ENCODE results near the gene ARHGEF19.
A peak's percentile ranks its signal among the peaks of the same experiment; 100 is the strongest.
"Not testable (repeated sequence)": the region's sequence is repeated elsewhere in the genome, so short reads cannot be mapped to it uniquely, and the experiment has no call there.

ARHGEF19 gene

DNA sequence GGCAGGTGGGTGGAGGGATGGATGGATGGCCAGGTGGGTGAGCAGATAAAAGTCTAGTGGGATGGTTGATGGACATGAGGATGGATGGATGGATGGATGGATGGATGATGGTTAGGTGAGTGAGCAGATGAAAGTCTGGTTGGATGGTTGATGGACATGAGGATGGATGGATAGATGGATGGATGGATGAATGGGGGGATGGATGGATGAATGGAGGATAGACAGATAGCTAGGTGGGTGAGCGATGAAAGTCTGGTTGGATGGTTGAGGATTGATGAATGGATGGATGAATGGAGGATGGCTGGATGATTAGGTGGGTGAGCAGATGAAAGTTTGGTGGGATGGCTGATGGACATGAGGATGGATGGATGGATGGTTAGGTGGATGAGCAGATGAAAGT lies 9.0 kb upstream of the ARHGEF19 start:
- no peak for DNase-seq (ENCODE audit: low read depth)

DNA sequence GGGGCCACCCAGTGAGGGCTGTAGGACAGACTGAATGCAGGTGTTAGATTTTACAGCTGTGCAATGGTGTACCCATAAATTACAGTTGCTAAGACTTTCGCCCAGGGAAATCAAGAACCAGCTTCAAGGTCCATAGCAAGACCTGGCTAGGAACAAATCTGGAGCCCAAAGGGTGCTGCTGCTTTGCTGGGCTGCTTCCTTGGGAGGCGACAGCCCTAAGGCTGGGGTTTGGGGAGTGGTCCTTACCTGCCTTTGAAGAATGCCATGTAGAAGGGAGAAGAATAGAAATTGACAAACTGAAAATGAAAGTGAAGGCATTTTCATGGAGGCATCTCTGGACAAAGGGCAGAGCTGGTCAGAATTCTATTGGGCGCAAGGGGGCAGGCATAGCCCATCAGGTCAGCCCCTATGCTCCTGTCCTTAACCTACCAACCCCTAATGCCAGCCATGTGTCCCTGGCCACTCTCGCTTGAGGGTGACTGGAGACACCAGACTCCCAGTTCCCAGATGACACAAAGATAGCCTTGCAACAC lies 7.6 kb upstream of the ARHGEF19 start:
- no peak for DNase-seq (ENCODE audit: low read depth)

DNA sequence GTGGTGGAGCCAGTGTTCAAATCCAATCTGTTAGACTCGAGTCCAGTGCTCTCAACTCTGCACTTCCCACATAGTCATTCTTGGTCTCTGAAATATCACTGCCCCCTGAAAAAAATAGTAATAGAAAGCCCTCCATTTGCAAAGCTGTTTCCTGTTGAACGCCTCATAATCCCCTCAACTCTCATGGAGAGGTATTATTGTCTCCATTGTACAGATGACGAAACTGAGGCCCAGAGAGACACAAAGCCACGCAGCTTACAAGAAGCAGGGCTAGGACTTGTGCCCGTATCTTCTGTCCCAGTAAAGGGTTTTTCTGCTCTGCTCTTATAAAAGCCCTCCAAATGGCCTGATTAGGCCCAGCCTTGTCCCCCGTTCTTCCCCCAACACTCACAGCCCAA lies 6.2 kb upstream of the ARHGEF19 start:
- DNase-seq (ENCODE audit: low read depth): no peak

DNA sequence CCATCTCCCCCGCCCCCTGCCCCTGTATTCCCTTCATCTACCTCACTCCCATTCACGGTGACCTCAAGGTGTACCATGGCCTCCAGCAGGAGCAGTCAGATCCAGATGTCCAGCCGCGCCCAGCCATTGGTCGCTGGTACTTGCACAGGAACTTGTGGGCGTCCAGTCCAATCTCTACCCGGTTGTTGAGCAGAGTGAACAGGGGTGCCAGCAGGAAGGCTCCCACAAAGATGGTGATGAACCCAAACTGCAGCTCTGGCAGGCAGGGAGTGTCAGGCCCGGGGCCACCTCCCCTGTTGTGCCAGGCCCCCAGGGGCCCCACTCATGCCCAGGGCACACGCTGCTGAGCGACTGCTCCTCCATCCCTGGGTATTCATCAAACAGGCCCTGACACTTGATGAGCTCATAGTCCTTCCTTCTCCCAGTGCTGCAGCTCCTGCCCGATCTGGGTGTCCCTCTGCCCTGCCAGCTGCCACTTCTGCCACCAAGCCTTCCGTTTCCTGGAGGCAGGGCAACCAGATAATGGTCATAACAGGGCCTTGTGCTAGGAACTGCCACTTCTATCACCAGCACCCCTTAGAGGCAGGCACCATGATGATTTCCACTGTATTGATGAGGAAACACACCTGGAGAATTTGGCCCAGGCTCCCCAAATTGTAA lies 5.7 kb upstream of the ARHGEF19 start:
- DNase-seq (ENCODE audit: low read depth): no peak

DNA sequence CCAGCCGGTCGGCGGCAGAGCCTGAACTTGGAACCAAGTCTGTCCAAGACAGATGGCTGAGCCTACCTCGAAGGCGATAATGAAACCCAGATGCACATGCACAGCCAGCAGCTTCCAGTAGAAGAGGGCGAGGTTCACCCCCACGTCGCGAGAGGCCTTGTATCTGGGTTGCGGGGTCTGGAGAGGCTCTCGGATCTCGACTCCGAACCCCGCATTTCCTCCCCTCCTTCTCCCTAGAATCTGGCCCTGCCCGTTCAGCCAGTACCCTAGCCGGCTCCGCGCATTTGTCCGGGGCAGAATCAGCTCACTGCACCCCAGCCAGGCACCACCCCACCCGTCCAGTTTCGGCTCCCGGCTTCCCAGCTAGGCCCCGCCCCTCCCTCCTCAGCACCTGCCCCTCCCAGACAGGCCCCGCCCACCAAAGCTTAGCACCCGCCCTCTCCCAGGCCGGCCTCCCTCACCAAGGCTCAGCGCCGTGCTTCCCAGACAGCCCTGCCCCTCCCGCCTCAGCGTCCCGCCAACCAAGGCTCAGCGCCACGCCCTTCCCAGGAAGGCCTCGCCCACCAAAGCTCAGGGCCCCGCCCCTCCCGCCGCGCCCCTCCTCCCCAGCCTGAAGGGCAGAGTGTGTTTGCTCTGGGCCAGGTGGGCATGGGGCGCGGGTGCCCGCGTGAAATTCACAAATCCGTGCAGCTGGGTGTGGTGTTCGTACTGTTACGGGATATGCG lies 4.8 kb upstream of the ARHGEF19 start:
- peak; percentile 88 for DNase-seq (ENCODE audit: low read depth)

DNA sequence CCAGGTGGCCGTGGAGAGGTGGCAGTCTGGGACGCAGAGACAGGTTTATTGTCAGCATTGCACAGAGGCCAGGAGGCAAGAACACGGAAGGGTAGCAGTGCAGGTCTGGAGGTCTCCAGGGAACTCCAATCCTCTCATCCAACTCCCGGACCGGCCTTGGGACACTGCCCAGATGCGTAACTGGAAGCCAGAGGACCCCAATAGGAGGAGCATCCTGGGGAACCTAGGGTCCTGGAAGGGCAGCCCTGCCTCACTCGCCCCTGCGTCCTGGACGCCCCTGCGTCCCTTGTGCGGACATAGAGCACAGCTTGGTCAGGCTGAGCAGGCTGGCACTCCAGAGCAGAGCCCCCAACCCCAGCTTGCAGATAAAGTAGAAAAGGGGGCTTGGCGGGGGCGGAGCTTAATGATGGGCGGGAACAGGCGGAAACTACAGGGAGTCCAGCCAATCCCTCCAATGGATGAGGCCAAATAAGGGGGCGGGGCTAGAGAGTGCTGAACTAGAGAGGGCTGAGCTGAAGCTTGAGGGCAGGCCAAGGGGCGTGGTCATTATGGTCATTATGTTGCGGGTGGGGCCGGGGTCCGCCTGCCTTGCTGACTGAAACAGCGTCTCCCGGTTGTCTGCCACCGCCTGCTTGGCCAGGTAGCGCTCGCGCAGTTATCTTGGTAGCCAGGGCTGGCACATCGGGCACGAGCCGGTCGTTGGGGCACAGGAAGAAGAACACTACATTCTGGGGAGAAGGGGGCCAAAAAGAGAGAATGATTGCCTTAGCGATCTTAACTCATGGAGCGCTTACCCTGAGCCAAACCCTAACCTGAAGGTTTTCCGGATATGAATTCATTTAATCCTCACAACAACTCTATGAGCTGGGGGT lies 3.7 kb upstream of the ARHGEF19 start:
- DNase-seq (ENCODE audit: low read depth): no peak

DNA sequence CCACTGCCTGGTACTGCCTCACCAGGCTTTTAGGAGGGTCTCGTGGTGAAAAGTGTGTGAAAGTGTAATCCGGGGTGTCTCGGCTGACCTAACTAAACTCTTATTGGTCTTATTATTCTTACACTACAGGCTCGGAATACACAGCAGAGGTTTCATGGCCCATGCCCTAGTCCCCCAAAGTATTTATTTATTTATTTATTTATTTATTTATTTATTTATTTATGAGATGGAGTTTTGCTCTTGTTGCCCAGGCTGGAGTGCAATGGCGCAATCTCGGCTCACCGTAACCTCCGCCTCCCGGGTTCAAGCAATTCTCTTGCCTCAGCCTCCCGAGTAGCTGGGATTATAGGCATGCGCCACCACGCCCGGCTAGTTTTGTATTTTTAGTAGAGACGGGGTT lies 2.8 kb upstream of the ARHGEF19 start:
- not testable (repeated sequence) for DNase-seq (ENCODE audit: low read depth)

DNA sequence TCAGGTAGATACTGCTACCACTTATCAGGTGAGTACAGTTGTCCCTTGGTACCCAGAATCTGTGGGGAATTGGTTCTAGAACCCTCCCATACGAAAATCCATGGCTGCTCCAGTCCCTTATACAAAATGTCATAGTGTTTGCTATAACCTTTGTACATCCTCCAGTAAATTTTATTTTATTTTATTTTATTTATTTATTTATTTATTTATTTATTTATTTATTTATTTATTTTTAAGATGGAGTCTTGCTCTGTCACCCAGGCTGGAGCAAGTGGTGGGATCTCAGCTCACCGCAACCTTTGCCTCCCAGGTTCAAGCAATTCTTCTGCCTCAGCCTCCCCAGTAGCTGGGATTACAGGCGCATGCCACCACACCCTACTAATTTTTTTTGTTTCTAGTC lies 1.1 kb upstream of the ARHGEF19 start:
- not testable (repeated sequence) for DNase-seq (ENCODE audit: low read depth)

DNA sequence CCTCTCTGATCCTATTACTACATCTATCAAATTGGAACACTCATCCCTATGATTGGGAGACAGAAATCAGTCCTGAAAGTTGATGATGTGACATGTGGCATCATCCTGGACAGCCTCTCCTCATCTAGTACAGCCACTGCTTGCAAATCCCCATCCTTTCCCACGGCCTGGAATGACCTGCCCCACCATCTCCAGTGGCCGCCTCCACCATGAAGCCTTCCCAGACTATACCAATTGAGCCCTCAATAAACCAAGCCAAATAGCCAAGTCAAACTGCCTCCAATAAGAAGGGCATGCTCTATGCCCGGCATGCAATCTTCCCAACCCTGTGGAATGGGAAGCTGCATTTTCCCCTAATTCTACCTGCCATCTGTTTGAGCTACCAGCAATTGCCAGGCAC lies 561 bp upstream of the ARHGEF19 start:
- DNase-seq (ENCODE audit: low read depth): no peak

DNA sequence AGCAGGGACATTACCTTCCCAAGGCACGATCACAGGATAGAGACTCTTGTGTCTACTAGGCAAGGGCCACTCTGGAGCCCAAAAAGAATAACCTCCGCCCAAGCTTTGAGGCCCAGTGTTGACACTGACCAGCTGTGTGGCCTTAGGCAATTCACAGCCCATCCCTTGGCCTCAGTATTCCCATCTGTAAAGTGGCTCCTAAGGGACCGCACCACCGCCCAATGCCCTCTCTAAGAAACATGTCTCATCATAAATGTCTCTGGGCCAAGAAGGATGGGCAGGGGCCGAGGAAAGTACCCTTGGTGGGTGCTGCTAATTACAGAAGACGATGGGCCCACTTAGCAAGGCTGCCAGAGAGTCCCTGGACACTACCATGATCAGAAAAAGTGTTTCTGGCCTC lies 628 bp downstream of the ARHGEF19 start:
- no peak for DNase-seq (ENCODE audit: low read depth)

DNA sequence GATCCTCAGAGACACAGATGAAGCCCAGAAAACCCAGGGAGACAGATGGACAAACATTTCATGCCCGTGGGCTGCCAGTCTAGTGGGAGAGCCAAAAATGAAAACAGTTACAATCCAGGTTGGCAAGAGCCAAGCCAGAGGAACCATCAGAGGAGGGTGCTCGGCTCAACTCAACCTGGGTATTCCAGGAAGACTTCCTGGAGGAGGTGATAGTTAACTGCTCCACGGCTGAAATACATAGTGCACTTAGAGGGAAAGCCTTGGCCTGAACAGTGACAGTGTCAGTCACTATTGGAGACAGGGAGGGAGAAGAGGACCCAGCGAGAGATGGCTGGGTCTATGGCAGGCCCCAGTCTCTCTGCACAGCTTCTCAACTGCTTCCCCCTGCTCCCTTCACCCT lies 1.9 kb downstream of the ARHGEF19 start:
- DNase-seq (ENCODE audit: low read depth): no peak

DNA sequence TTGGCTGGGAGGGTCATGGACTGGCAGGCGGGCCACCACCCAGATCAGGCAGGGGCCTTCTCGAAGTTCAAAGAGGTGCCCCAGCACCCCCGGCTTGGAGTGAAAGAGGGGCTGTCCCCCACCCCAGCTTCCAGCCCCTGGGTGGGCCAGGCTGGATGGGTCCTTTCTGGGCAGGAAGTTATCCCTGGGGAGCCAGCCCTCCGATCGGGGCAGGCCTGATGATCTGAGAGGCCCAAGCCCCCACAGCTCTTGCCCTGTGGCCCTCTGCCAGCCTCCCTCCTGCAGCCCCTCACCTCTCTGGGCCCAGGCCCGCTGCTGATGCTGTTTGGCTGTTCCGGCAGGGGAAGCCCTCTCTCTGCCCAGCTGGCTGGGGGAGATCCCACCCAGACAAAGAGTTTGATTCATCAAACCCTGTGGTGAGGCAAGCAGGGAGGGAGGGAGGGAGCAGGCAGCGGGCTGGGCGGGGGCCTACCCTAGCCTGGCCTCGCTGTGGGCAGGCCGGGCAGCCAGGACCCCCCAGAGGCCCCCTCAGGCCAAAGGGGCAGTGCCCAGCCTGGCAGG lies 2.5 kb downstream of the ARHGEF19 start:
- no peak for DNase-seq (ENCODE audit: low read depth)

DNA sequence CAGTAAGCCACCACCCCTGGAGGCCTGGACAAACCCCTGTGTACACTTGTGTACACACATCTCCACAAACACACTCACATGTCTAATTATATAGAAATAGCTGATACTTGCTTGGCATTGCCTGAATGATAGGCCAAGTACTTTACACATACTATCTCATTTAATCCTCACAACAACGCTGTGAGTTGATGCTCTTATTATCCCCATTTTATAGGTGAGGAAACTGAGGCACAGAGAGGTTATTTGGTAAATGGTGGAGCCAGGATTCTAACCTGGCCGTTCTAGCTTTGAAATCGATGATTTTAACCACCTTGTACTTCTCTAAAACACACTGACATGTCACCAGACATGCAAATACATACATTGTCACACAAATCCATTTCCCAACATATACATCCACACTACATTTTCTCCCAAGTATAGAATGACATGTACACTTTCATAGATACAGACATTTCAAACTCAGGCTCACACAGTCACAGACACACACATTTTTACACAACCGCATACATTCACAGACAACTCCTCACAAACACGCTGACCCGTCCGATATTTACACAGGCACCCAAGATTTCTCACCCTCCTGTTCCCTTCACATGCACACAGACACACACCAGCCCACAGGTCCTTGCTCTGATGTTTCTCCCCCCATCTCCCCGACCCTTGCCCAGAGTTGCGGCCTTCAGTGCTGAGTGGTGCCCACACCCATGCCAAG lies 3.2 kb downstream of the ARHGEF19 start:
- no peak for DNase-seq (ENCODE audit: low read depth)

DNA sequence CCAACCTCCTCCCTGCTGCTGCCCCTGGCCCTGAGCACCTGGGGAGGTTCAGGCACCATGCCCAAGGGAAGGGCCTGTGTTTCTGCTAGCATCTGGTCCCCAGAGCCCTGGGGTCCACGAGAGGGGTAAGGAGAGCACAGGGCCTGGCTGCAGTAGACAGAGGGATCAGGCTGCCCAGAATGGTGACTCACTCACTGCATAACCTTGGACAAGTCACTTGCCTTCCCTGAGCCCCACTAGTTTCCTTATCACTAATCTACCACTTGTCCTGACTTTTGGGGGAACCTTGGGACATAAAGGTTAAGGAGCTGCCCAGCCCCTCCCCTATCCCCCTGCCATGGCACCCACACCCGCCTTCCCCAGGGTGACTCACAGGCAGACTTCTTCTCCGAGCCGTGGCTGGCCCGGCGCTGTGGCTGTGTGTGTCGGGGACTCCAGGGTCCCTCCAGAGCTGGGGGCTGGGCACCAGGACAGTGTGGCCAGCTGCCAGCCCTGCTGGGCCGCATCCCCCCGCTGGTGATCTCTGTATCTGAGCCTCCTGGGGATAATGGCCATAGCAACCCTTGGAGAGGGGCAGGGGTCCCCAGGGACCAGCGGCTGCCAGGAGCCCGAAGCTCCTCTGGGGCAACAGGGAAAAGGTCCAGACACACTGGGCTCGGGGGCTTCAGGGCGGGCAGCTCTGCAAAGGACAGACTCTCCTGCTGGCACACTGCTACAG lies 4.0 kb downstream of the ARHGEF19 start:
- no peak for DNase-seq (ENCODE audit: low read depth)

DNA sequence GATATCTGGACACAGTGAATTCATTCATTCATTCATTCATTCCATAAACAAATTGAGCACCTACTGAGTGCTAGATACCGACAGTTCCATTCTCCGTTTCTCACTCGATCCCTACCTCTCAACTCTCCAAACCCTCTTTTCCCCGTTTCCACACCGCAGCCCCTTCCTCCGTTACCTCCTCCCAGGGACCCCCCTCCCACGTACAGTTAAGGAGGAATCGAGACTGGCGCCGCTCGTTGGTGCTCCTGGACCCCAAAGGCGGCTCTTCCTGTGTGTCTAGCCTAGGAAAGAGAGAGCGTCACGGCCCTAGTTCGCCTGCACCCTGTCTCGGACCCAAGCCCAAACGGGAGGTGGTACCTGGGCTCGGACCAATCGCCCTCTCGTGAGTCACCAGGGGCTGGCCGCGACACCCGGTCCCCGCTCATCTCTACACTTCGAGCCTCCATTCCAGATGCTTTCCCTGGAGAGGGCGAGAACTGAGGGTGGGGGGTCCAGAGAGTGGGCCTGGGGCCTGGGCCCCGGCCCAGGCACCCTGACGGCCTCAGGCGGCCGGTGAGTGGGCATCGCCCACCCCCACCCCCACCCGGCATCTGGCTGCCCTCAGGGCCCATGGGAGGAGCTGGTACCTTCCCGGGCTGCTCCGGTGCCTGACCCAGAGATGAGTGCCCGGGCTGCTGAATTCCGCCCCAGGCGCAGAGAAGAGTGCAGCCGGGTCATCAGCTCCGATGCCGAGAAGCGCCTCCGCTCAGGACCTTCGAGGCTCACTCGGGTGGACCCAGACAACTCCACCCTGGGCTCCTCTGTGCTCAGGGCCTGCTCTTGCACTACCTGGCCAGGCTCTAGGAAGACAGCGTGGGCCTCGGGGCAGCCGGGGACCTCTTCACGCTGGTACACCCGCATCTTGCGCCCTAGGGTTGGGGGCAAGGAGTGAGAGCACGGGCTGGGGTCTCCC lies 4.9 kb downstream of the ARHGEF19 start:
- DNase-seq (ENCODE audit: low read depth): no peak

DNA sequence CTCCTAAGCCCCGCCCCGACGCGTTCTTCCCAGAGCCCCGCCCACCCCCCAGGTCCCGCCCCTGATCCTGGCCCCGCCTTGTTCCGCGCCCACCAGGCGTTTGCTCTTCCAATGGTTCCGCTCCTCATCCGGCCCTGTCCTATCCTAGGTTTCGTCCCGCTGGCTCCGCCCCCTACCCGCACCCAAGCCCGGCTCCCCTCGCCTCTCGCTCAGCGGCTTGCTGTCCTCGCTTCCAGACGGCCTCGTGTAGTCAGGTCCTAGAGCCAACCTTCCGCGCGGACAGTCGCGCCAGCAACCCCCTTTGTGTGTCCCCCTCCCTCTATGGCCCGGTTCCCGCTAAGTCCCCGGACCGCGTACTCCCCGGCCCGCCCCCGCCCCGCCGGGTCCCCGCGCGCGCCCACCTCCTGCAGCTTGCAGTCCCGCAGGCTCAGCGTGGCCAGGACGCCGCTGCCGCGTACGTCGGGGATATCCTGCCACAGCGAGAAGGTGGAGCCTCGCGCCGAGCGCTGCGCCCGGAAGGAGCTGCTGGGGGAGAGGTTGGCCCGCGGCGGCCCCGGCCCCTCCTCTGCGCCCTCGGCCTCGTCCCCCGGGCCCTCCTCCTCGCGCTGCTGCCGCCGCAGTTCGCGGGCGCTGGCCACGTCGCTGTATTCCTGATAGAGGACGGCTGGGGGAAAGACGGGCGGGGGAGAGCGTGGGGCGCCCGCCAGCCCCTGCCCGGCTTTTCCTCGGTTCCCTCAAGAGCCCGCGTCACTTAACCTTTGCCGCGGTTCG lies 5.7 kb downstream of the ARHGEF19 start:
- peak; percentile 81 for DNase-seq (ENCODE audit: low read depth)

DNA sequence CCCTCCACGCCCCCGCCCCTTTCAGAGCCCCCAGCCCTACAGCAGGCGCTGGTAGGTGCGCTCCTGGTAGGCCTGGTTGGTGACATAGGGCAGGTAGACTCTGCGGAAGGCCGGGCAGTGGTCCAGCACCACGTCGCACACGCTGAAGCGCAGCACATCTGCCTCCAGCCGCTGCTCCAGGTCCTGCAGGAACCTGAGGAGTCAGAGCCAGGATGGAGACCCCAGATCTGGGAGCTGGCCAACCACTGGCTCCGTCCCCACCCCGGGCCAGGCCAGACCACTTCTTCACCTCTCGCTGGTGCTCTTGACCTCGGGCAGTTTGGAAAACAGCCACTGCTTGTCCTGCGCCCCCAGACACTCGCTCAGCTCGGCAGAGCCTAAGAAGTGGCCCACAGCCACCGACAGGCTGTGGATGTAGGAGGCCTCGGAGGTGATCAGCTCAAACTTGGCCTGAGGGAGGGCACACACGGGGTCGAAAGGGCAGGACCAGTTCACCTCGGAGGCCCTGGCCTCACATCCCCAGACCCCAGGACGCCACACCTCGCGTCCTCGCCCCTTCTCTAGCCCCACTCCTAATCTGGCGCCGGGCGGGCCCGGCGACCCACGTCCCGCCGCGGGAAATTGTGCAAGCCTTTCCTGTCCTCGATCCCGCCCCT lies 6.4 kb downstream of the ARHGEF19 start:
- DNase-seq (ENCODE audit: low read depth): no peak

DNA sequence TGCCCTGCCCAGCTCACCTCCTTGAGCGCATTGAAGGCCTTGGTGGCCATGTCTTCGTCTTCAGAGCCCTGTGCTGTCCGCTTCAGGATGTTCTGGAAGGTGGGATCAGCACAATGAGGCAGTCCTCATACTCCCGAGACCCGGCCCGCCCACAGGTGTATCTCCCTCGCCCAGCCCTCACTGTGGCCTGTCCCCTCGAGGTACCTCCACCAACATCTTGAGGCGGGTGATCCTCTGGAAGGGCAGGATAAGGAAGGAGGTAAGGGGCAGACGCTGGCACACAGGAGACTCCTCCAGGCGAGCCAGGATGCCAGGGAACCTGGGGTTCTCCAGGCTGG lies 7.1 kb downstream of the ARHGEF19 start:
- no peak for DNase-seq (ENCODE audit: low read depth)
